HG02763 (cell line): ENCODE data around the gene TNK1.

ENCODE experiments used
- ATAC-seq: cut with Tn5 transposase; IDR thresholded peaks from one replicate; pipeline ENCODE4 v1.9.1; 2021; ENCODE audit warnings: mild to moderate bottlenecking, moderate library complexity; ENCODE audit not compliant: unreplicated experiment

The TNK1 gene

GRCh38 chr17:7431231-7431630 lies 50.3 kb downstream of the TNK1 start:
- no peak for ATAC-seq

GRCh38 chr17:7432296-7432695 lies 51.4 kb downstream of the TNK1 start:
- ATAC-seq, result no peak

DNA sequence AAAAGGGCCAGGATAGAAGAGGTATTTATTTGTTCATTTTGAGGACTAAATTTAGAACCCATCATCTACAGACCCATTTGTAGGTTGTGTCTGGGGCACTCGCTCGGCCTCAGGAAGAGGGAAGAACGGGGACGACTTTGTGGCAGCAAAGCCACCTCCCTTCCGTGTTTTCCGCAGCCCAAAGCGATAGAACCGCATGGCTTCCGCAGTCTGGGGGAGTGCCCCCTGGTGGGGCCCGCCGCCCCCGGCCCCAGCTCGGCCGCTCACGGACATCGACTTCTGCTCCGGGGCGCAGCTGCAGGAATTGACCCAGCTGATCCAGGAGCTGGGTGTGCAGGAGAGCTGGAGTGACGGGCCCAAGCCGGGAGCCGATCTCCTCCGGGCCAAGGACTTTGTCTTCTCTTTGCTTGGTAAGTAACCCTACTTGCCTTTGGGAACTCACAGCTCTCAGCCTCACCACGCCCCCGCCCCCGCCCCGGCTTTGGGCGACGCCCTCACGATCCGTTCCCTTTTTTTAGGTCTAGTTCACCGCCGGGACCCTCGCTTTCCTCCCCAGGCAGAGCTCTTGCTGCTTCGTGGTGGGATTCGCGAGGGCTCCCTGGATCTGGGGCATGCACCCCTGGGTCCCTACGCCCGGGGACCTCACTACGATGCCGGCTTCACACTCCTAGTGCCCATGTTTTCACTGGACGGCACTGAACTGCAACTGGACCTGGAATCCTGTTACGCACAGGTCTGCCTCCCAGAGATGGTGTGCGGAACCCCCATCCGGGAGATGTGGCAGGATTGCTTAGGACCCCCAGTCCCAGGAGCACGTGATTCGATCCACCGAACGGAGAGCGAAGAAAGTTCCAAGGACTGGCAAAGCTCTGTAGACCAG lies 55.0 kb downstream of the TNK1 start:
- ATAC-seq, result peak; percentile 26

GRCh38 chr17:7436556-7437368 lies 55.9 kb downstream of the TNK1 start:
- no peak for ATAC-seq

DNA sequence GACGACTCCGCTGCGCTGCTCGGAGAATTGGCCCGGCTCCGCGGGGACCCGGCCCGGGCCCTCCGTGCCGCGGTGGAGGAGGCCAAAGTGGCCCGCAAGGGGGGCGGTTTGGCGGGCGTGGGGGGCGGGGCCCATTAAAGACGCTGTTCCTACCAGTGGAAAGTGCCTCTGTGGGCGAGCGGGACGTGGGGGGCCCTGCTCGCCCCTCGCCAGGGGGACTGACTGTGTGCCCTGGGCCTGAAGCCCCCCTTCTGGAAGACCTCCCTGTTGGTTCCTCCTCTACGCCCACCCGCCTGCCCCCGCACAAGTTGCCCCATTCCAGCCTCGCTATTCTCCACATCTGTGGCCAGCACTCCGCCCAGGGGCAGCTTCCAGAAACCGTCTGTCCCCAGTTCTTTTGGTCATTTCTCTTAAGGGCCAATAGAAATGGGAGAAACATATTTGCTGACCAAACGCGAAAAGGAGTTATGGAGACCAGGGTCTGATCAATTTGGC lies 56.5 kb downstream of the TNK1 start:
- no peak for ATAC-seq

DNA sequence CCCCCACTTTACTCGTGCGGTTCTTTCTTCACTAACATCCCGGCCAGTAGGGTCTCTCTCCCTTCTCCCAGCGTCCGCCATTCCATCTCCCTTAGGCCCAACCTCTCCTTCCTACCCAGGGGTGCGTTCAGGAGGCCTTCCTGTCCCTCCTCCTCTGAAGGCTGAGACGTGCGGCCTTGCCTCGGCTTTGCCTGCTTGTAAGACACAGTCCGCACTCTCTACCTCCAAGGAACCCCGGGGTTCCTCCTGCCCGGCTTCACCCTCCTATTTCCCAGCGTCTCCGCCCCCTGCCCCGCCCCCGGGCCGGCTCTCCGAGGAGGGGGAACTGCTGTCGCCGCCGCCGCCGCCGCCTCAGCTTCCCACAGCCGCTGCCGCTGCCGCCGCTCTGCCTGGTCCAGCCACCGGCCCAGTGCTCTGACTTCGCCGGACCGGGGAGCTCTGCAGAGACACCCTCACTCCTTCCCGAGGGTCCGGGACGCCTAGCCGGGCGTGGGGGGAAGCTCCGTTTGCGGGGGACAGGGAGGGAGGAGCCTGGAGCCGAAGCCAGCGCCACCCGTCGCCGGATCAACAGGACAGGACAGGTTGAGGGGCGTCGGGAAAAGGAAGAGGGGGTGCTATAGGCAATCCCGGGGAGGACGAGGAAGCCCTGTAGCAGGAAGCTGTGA lies 57.2 kb downstream of the TNK1 start:
- no peak for ATAC-seq

- ATAC-seq, result no peak
Measured at GRCh38 chr17:7438656-7439460, 58.0 kb downstream of the TNK1 start.
